Endothelial cell of umbilical vein (primary cell): ENCODE data around the gene BLOC1S2. TPM values are rescaled to one million over a fixed set of nuclear protein-coding genes. Genes with fewer than 3 reads are reported as not detected.

Experiments used
- BruUV-seq: library from RNA; stranded (reverse); fragments of 400-500 nt; replicated peaks from 2 replicates; lab custom pipeline; 2021; lab: Mats Ljungman, UMichigan
- CTCF ChIA-PET: fragments of 300-600, 350-600 bp; sonication (Branson Sonifier 250); formaldehyde crosslinking; loops from one replicate; lab custom pipeline; 2021; ENCODE audit warnings: antibody characterized with exemption, inconsistent platforms; lab: Charles Lee
- POLR2A ChIA-PET: fragments of 300-600, 350-600 bp; sonication (Branson Sonifier 250); formaldehyde crosslinking; loops from one replicate; lab custom pipeline; 2021; ENCODE audit warnings: antibody characterized with exemption, inconsistent platforms; lab: Charles Lee
- DNase-seq: peaks from one replicate; pipeline ENCODE4 v3.0.0-alpha.2; 2011; ENCODE audit warnings: low read depth, low spot score
- FAIRE-seq: peaks from 2 replicates; lab custom pipeline; 2011; peaks lifted over from hg19 to GRCh38; lab: Jason Lieb, UNC
- H2AFZ ChIP-seq: 2 replicates; pipeline ENCODE4 v1.6.0; 2012; ENCODE audit warnings: low read depth, low read length, control low read depth, inconsistent platforms
- H3K27ac ChIP-seq: 2 replicates; pipeline ENCODE4 v1.5.1; 2011; ENCODE audit warnings: low read depth, mild to moderate bottlenecking, control low read depth, low read length, moderate library complexity; ENCODE audit not compliant: insufficient read depth
- H3K27me3 ChIP-seq, 2 experiments: 2 replicates each; pipeline versions ENCODE4 v1.6.0 to v1.6.1; 2011; ENCODE audit warnings: low read length in 2 of 2, mixed read lengths in 1 of 2; ENCODE audit not compliant: control insufficient read depth in 2 of 2, insufficient read depth in 2 of 2
- H3K36me3 ChIP-seq, 2 experiments: 2 replicates in 1 of 2; 3 replicates in 1 of 2; pipeline ENCODE4 v1.5.1; 2011; ENCODE audit warnings: low read length in 2 of 2, mild to moderate bottlenecking in 1 of 2, moderate library complexity in 1 of 2; ENCODE audit not compliant: control insufficient read depth in 2 of 2, insufficient read depth in 2 of 2; ENCODE audit errors: extremely low read depth in 1 of 2
- H3K4me1 ChIP-seq: 3 replicates; pipeline ENCODE4 v1.5.1; 2011; ENCODE audit warnings: mild to moderate bottlenecking, low read length; ENCODE audit not compliant: control insufficient read depth, insufficient read depth; ENCODE audit errors: extremely low read depth
- H3K4me2 ChIP-seq: 2 replicates; pipeline ENCODE4 v1.6.1; 2011; ENCODE audit warnings: low read length, control low read depth, mixed read lengths; ENCODE audit not compliant: insufficient read depth
- H3K4me3 ChIP-seq, 3 experiments: fragments of 200-600 bp in 1 of 3; sonication (generic), shearing (Covaris generic) in 1 of 3; replicated peaks in 1 of 3; 2 replicates each; pipeline ENCODE4 v1.5.1; 2011 to 2016; ENCODE audit warnings: control low read depth in 3 of 3, low read length in 3 of 3, mild to moderate bottlenecking in 2 of 3, inconsistent platforms in 1 of 3, low read depth in 1 of 3, moderate library complexity in 1 of 3; ENCODE audit not compliant: insufficient read depth in 1 of 3
- H3K79me2 ChIP-seq: 2 replicates; pipeline ENCODE4 v1.6.0; 2012; ENCODE audit warnings: low read length, inconsistent platforms; ENCODE audit not compliant: control insufficient read depth, insufficient read depth
- H3K9ac ChIP-seq: replicated peaks from 2 replicates; pipeline ENCODE3; 2011; ENCODE audit warnings: low read length, control low read depth; ENCODE audit not compliant: insufficient read depth; ENCODE audit errors: extremely low read depth
- H3K9me1 ChIP-seq: replicated peaks from 3 replicates; pipeline ENCODE4 v1.6.0; 2011; ENCODE audit warnings: mild to moderate bottlenecking, low read length; ENCODE audit not compliant: control insufficient read depth, insufficient read depth; ENCODE audit errors: extremely low read depth
- H3K9me3 ChIP-seq: replicated peaks from 2 replicates; pipeline ENCODE4 v1.5.1; 2012; ENCODE audit warnings: low read length, inconsistent platforms; ENCODE audit not compliant: control insufficient read depth, insufficient read depth
- H4K20me1 ChIP-seq: replicated peaks from 2 replicates; pipeline ENCODE3; 2011; ENCODE audit warnings: mild to moderate bottlenecking, low read length; ENCODE audit not compliant: control insufficient read depth, insufficient read depth; ENCODE audit errors: extremely low read depth
- CTCF ChIP-seq, 2 donors: IDR thresholded peaks; 1 replicate in 1 of 2; 2 replicates in 1 of 2; pipeline ENCODE4 v1.5.1; 2011; ENCODE audit warnings: low read length in 2 of 2, mild to moderate bottlenecking in 2 of 2, moderate library complexity in 2 of 2, control low read depth in 1 of 2, inconsistent platforms in 1 of 2, low read depth in 1 of 2; ENCODE audit not compliant: insufficient read depth in 1 of 2; ENCODE audit errors: extremely low read depth in 1 of 2
- EZH2 ChIP-seq: IDR thresholded peaks from 2 replicates; pipeline ENCODE4 v1.6.1; 2012; ENCODE audit warnings: borderline replicate concordance, low read depth, mild to moderate bottlenecking, moderate library complexity, low read length, inconsistent platforms; ENCODE audit not compliant: severe bottlenecking
- GATA2 ChIP-seq: IDR thresholded peaks from 2 replicates; pipeline ENCODE4 v1.7.0; 2011; ENCODE audit warnings: low read depth, mild to moderate bottlenecking, moderate library complexity, mixed read lengths, low read length; ENCODE audit not compliant: insufficient read length, insufficient read depth
- JUN ChIP-seq: IDR thresholded peaks from 2 replicates; pipeline ENCODE4 v1.6.1; 2011; ENCODE audit warnings: borderline replicate concordance, low read depth; ENCODE audit not compliant: insufficient read length, insufficient read depth
- POLR2A ChIP-seq: IDR thresholded peaks from 2 replicates; pipeline ENCODE4 v1.6.1; 2012; ENCODE audit warnings: low read depth, mild to moderate bottlenecking, control low read depth, low read length
- dilution Hi-C: fragments of 300-500 bp; cut with MboI; formaldehyde crosslinking; loops from one replicate; pipeline ENCODE4 v1.15.0; 2019; ENCODE audit warnings: low sequenced_read_pairs; ENCODE audit not compliant: extremely low pct_ligation_motif_present
- intact Hi-C: fragments of 100-400 bp; cut with micrococcal nuclease; formaldehyde crosslinking; loops from one replicate; pipeline ENCODE4 v1.10.0; 2022
- polyA plus RNA-seq, 4 experiments: library from polyadenylated mRNA; depleted of rRNA in 3 of 4; stranded (reverse) in 3 of 4; unstranded in 1 of 4; fragments of >200 nt; gene quantifications; 2 replicates each; pipeline versions ENCODE4 v1.2.1 to v1.2.3, GENCODE V29; 2011 to 2012; ENCODE audit warnings: missing spikeins in 1 of 4
- total RNA-seq: library from RNA; stranded (reverse); gene quantifications from 2 replicates; pipeline ENCODE4 v1.2.3, GENCODE V29; 2021

Gene BLOC1S2
- total and polyA plus RNA-seq, 2 donors (not counting 3 experiments of a cell fraction or from before 2014, with no cell fraction given), result 18.7 to 45.9 TPM

DNA sequence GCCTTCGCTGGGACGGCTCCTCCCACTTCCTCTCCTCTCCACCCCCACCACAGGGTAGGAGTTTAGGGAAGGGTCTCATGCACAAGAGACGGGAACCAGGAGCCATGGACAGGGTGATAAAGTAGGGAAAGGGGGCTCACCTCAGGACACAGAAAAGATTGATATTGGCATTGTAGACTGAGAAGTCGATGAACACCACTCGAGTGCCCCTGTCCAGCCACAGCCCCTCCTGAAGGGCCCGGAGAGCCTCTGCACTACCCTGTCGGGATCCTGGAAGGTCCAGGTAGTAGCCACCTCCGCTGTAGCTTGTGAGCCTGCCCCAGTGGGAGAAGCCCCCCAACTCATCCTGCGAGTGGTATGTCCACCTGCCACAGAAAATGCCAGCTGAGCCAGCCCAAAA lies 10.8 kb upstream of the BLOC1S2 start:
- dilution Hi-C loops, result no loop called here
- no TSS peak for BruUV-seq
- POLR2A ChIA-PET, result no interaction called here

More for the DNA sequence above, 10.8 kb upstream of the BLOC1S2 start:
- FAIRE-seq (no peak), DNase-seq (no peak)
- Histone ChIP-seq H3K4me3 (no peak overlapping the region), H3K79me2 (no peaks in the 10 kb centered on the region), H3K9me3 (no peaks in the 10 kb centered on the region), H3K27me3 (peaks cover 10 to 11% of the 10 kb centered on the region in 2 experiments), H4K20me1 (no peaks in the 10 kb centered on the region), H2AFZ (no peak overlapping the region), H3K36me3 (no peaks in the 10 kb centered on the region), H3K27ac (no peak overlapping the region), H3K9me1 (no peaks in the 10 kb centered on the region), H3K4me2 (no peak overlapping the region), H3K4me1 (no peaks in the 10 kb centered on the region), H3K9ac (no peak overlapping the region)
- TF ChIP-seq EZH2 (no peak), GATA2 (no peak), JUN (no peak), POLR2A (no peak), CTCF (IDR thresholded peaks at IDR 0.05; ENCODE audit: extremely low read depth in 1 of 2, insufficient read depth in 1 of 2, low read depth in 1 of 2, low read length in 2 of 2) (no peak)
- intact Hi-C loops, result no loop called here
- CTCF ChIA-PET, result interaction anchor here (1.4 kb wide), 1 partner anchor 74 kb away, joined by 3 read pairs; no protein-coding TSS in a partner anchor
